ENCODE measurements around the gene ABHD12B.
"Not testable (repeated sequence)": the region's sequence is repeated elsewhere in the genome, so short reads cannot be mapped to it uniquely, and the experiment has no call there.

The ABHD12B gene

GRCh38 chr14:50896421-50896820 is 24.6 kb downstream of the ABHD12B start:
- not testable (repeated sequence) for DNase-seq (ENCODE audit: low read depth, low spot score)

- DNase-seq (ENCODE audit: low read depth, low spot score): not testable (repeated sequence)
These were observed 25.2 kb downstream of the ABHD12B start for GRCh38 chr14:50897005-50897404.

GRCh38 chr14:50897658-50898175 is 25.9 kb downstream of the ABHD12B start:
- DNase-seq (ENCODE audit: low read depth, low spot score): no peak

GRCh38 chr14:50901361-50901760 is 29.5 kb downstream of the ABHD12B start:
- no peak for DNase-seq (ENCODE audit: low read depth, low spot score)

GRCh38 chr14:50904719-50905118 is 32.9 kb downstream of the ABHD12B start:
- no peak for DNase-seq (ENCODE audit: low read depth, low spot score)

- no peak for DNase-seq (ENCODE audit: low read depth, low spot score)
These were observed 34.6 kb downstream of the ABHD12B start for GRCh38 chr14:50906326-50907065.

- no peak for DNase-seq (ENCODE audit: low read depth, low spot score)
These were observed 38.9 kb downstream of the ABHD12B start for GRCh38 chr14:50910495-50911420.

GRCh38 chr14:50917449-50917848 is 45.6 kb downstream of the ABHD12B start:
- DNase-seq (ENCODE audit: low read depth, low spot score): no peak

- not testable (repeated sequence) for DNase-seq (ENCODE audit: low read depth, low spot score)
These were observed 47.7 kb downstream of the ABHD12B start for GRCh38 chr14:50919524-50919923.

- peak; percentile 57 for DNase-seq (ENCODE audit: low read depth, low spot score)
These were observed 48.8 kb downstream of the ABHD12B start for GRCh38 chr14:50920482-50921230.

GRCh38 chr14:50922803-50923202 is 51.0 kb downstream of the ABHD12B start:
- no peak for DNase-seq (ENCODE audit: low read depth, low spot score)

GRCh38 chr14:50924236-50924635 is 52.4 kb downstream of the ABHD12B start:
- no peak for DNase-seq (ENCODE audit: low read depth, low spot score)

GRCh38 chr14:50924843-50925242 is 53.0 kb downstream of the ABHD12B start:
- no peak for DNase-seq (ENCODE audit: low read depth, low spot score)

- no peak for DNase-seq (ENCODE audit: low read depth, low spot score)
These were observed 55.1 kb downstream of the ABHD12B start for GRCh38 chr14:50926851-50927386.

- DNase-seq (ENCODE audit: low read depth, low spot score): no peak
These were observed 56.3 kb downstream of the ABHD12B start for GRCh38 chr14:50928002-50928635.

GRCh38 chr14:50929506-50929905 is 57.7 kb downstream of the ABHD12B start:
- DNase-seq (ENCODE audit: low read depth, low spot score): no peak

- DNase-seq (ENCODE audit: low read depth, low spot score): no peak
These were observed 59.7 kb downstream of the ABHD12B start for GRCh38 chr14:50931559-50931958.

- DNase-seq (ENCODE audit: low read depth, low spot score): no peak
These were observed 60.3 kb downstream of the ABHD12B start for GRCh38 chr14:50932156-50932555.

- DNase-seq (ENCODE audit: low read depth, low spot score): no peak
These were observed 61.0 kb downstream of the ABHD12B start for GRCh38 chr14:50932592-50933495.

Data from smooth muscle cell of the brain vasculature (primary cell).